COR-L47 (cell line): ENCODE results near the gene ADGRL3.
"Not testable (repeated sequence)": the region's sequence is repeated elsewhere in the genome, so short reads cannot be mapped to it uniquely, and the experiment has no call there.

ENCODE experiments used
- DNase-seq: peaks from one replicate; lab custom pipeline; 2025; lab: John Stamatoyannopoulos, UW

The ADGRL3 gene

GRCh38 chr4:61350932-61351331 lies 150.8 kb downstream of the ADGRL3 start:
- DNase-seq, result no peak

- no peak for DNase-seq
These were observed 156.6 kb downstream of the ADGRL3 start for GRCh38 chr4:61356696-61357095.

GRCh38 chr4:61359301-61359700 lies 159.2 kb downstream of the ADGRL3 start:
- no peak for DNase-seq

- not testable (repeated sequence) for DNase-seq
These were observed 172.7 kb downstream of the ADGRL3 start for GRCh38 chr4:61372817-61373216.

- DNase-seq, result no peak
These were observed 173.8 kb downstream of the ADGRL3 start for GRCh38 chr4:61373901-61374440.

GRCh38 chr4:61374447-61374891 lies 174.3 kb downstream of the ADGRL3 start:
- DNase-seq, result no peak

GRCh38 chr4:61375301-61375700 lies 175.2 kb downstream of the ADGRL3 start:
- no peak for DNase-seq

GRCh38 chr4:61376301-61376700 lies 176.2 kb downstream of the ADGRL3 start:
- no peak for DNase-seq

GRCh38 chr4:61379406-61379805 lies 179.3 kb downstream of the ADGRL3 start:
- no peak for DNase-seq

- DNase-seq, result peak; percentile 26
These were observed 180.7 kb downstream of the ADGRL3 start for GRCh38 chr4:61380865-61381264.

- DNase-seq, result no peak
These were observed 185.1 kb downstream of the ADGRL3 start for GRCh38 chr4:61385256-61385655.

GRCh38 chr4:61387372-61387771 lies 187.2 kb downstream of the ADGRL3 start:
- not testable (repeated sequence) for DNase-seq

GRCh38 chr4:61389640-61390039 lies 189.5 kb downstream of the ADGRL3 start:
- DNase-seq, result no peak

GRCh38 chr4:61395754-61396153 lies 195.6 kb downstream of the ADGRL3 start:
- no peak for DNase-seq

- no peak for DNase-seq
These were observed 197.0 kb downstream of the ADGRL3 start for GRCh38 chr4:61397174-61397573.

- no peak for DNase-seq
These were observed 200.4 kb downstream of the ADGRL3 start for GRCh38 chr4:61400439-61401038.

- no peak for DNase-seq
These were observed 201.6 kb downstream of the ADGRL3 start for GRCh38 chr4:61401771-61402170.

GRCh38 chr4:61405307-61405706 lies 205.2 kb downstream of the ADGRL3 start:
- no peak for DNase-seq

- no peak for DNase-seq
These were observed 206.6 kb downstream of the ADGRL3 start for GRCh38 chr4:61406677-61407076.

- no peak for DNase-seq
These were observed 207.8 kb downstream of the ADGRL3 start for GRCh38 chr4:61407642-61408618.

GRCh38 chr4:61408861-61409260 lies 208.7 kb downstream of the ADGRL3 start:
- no peak for DNase-seq

GRCh38 chr4:61411241-61411640 lies 211.1 kb downstream of the ADGRL3 start:
- no peak for DNase-seq

GRCh38 chr4:61425315-61425714 lies 225.2 kb downstream of the ADGRL3 start:
- no peak for DNase-seq
